GM04504 (cell line): Measurements from ENCODE around the gene PBX2.
"Not testable (repeated sequence)": the region's sequence is repeated elsewhere in the genome, so short reads cannot be mapped to it uniquely, and the experiment has no call there.

Experiments used
- DNase-seq: peaks from one replicate; pipeline ENCODE4 v3.0.0-alpha.2; 2012; ENCODE audit warnings: low read depth

PBX2 gene, protein sequence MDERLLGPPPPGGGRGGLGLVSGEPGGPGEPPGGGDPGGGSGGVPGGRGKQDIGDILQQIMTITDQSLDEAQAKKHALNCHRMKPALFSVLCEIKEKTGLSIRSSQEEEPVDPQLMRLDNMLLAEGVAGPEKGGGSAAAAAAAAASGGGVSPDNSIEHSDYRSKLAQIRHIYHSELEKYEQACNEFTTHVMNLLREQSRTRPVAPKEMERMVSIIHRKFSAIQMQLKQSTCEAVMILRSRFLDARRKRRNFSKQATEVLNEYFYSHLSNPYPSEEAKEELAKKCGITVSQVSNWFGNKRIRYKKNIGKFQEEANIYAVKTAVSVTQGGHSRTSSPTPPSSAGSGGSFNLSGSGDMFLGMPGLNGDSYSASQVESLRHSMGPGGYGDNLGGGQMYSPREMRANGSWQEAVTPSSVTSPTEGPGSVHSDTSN

DNA sequence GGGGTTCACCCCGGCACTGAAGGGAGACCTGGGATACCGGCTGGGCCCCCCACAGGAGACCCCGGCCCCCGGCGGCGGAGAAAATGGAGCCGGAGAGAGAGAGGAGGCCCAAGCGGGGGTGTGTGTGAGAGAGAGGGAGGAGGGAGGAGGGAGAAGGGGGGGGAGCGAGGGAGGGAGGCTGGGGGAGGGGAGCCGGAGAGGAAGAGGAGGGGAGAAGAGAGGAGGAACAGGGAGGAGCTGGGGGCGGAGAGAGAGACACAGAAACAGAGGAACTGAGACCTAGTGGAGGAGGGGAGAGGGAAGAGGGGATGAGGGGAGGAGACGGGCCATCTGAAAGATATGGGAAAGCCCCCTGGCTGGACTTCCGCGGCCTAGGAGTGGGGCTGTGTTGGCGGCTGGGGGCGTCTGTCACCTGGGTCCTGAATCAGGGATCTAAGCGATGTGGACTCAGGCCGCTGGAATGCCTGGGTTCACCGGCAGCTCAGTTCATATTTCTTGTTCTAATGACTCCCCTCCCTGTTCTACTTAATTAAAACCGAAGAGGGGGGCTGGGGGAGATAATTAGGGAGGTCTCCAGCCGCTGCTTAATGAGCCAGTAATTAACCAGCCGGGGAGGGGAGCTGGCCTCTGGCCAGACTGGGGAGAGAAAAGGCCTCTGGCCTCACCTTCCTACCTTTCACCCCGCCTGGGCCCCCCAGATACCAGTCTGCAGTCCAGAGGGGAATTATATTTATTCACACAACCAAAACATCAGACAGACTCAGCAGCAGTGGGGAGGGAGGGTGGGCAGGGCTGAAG, at the start of gene PBX2:
PBX2 (minus strand) TSS at position 149 of the 798 bp plus-strand sequence. CDS start 287 bp downstream, outside the sequence.
- peak; percentile 80 for DNase-seq

GRCh38 chr6:32239462-32239861, 49.5 kb upstream of the PBX2 start:
- no peak for DNase-seq

- DNase-seq = no peak
These were observed 44.9 kb upstream of the PBX2 start for GRCh38 chr6:32234934-32235333.

DNA sequence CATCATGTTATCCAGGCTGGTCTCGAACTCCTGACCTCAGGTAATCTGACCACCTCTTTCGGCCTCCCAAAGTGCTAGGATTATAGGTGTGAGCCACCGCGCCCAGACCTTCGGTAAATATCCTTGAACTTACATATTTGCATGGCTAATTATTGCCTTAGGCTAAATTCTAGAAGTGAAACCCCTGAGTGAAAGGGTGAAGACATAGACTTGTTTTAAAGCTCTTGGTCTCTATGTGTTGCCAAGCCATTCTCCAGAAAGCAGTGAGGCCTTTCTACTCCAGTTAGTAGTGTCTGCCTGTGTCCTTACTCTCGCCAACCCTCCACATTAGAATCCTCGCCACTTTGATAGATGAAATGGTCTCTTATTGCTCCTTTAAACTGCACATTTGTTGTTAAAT, 36.4 kb upstream of the PBX2 start:
- DNase-seq = no peak

DNA sequence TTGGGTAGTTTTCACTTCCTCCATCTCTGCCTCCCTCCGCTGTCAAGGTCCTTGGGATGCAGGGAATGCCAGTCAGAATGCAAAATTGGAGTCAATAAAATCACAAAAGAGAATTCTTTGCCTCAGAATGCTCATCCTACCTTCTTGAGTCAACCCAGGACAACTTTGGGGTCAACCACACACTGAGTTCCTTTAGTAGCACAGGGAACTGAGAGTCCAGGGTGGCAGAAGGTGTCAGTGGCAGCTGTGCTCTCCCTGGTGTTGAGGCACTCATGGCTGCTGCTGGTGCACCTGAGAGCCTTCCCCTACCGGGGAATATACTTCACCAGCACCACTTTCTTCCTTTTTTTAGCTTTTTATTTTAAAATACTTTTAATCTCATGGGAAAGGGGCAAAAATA, 34.7 kb upstream of the PBX2 start:
- no peak for DNase-seq

GRCh38 chr6:32223258-32224235, 33.5 kb upstream of the PBX2 start, which contains the start of gene NOTCH4:
TSS of gene NOTCH4 (minus strand) at chr6:32224067. CDS start at chr6:32223928, 139 bp downstream.
- DNase-seq = no peak

- no peak for DNase-seq
These were observed 32.6 kb upstream of the PBX2 start for GRCh38 chr6:32222333-32223230.

DNA sequence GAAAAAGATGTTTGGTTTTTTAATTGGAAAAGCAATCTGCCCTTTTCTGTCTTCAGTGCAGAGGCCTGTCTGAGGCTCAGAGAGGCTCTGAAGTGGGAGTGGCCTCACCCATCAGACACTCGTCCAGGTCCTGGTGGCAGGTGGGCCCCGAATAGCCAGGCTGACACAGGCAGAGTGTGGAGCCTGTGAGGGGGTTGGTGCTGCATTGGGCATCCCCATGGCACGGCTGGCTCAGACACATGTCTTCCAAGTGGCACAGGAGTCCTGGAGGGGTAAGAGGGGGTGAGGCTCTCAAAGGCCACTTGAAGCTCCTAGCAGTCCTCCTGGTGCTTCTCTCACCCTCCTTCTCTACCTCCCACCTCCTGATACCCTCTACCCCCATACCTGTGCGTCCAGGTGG, 30.0 kb upstream of the PBX2 start:
- no peak for DNase-seq

- no peak for DNase-seq
These were observed 28.2 kb upstream of the PBX2 start for GRCh38 chr6:32218167-32218566.

DNA sequence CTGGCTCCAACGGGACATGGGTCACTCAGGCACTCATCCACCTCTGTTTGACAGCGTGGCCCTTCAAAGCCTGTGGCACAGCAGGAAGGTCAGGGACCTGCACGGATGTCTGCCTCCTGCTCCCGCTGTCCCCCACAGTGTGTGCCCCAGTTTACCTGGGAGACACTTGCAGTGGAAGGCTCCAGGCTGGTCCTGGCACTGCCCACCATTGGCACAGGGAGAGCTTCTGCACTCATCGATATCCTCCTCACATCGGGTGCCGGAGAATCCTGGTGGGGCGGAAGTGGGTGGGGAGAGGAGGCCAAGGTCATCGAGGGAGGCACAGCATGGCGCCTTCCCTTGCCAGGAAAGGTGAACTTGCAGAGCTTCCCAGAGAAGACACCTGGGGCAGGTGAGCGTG, 27.0 kb upstream of the PBX2 start:
- DNase-seq = no peak

GRCh38 chr6:32216285-32216684, 26.3 kb upstream of the PBX2 start:
- no peak for DNase-seq

- DNase-seq = no peak
These were observed 25.6 kb upstream of the PBX2 start for GRCh38 chr6:32215617-32216016.

DNA sequence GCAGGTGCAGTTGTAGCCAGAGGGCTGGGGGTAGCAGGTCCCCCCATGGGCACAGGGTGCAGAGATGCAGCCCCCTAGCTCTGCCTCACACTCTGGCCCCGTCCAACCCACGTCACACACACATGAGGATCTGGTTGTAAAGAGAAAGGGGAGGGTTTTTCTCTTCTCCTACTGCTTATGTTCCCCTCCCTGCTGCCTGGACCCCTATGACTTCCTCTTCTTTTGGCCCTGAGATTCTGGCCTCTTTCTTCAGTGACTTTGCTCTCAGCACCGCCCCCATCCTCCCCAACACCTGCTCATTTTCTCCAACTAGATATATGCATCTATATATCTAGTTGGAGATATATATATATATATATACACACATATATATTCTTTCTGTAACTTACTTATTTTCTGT, 24.1 kb upstream of the PBX2 start:
- no peak for DNase-seq

DNA sequence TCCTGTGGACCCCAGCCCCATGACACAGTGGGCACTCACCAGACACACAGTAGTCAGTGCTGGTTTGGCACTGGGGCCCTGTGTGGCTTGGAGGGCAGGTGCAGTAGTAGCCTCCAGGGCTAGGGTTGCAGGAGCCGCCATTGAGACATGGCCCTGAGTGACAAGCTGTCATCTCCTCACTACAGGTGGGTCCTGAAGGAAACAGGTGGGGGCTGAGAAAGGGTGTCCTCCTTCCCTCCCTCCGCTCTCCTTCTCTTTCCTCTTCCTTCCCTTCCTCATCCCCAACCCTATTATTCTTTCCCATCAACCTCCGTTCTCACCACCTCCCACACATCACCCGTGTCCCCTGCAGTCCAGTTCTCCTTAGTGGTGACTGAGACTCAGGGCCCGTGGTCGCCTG, 23.6 kb upstream of the PBX2 start:
- DNase-seq = no peak

GRCh38 chr6:32212076-32212760, 22.2 kb upstream of the PBX2 start:
- no peak for DNase-seq

DNA sequence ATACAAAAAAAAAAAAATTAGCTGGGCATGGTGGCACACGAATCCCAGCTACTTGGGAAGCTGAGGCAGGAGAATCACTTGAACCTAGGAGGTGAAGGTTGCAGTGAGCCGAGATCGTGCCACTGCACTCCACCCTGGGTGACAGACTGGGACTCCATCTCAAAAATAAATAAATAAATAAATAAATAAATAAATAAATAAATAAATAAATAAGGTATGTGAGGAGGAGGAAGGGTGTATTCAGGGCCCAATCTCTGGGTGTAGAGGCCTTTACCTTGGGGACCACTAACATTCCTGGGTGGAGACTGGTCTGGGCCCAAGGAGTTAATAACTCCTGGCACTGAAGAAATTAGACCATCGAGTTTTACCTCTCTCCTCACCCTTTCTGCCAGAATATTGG, 21.4 kb upstream of the PBX2 start:
- DNase-seq = not testable (repeated sequence)

GRCh38 chr6:32210191-32210601, 20.2 kb upstream of the PBX2 start:
- no peak for DNase-seq

- DNase-seq = no peak
These were observed 19.0 kb upstream of the PBX2 start for GRCh38 chr6:32208996-32209395.

DNA sequence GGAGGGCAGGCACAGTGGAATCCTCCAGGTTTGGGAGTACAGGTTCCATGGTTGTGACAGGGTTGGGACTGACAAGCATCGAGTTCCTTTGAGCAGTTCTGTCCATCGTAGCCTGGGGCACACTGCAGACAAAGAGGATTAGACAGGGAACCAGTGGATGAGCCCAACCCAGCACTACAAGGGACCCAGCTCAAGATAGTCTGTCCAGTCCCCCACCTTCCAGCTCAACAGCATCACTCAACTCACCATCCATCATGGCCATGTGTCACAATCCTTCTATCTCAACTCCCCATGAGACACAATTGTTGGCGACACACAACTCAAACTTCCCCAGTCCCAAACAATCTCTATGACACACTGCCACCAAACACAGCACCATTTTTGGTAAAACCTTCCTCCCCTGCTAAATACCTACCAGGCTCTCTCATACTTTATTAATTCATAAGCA, 14.3 kb upstream of the PBX2 start:
- DNase-seq = no peak
